Urinary bladder (tissue), 4 donors: ENCODE results near the gene IRF8. TPM values are rescaled to one million over a fixed set of nuclear protein-coding genes. Genes with fewer than 3 reads are reported as not detected.
"Not testable (repeated sequence)": the region's sequence is repeated elsewhere in the genome, so short reads cannot be mapped to it uniquely, and the experiment has no call there.

Experiments
- DNase-seq: peaks from one replicate; pipeline ENCODE4 v3.0.0-alpha.2; 2015; ENCODE audit errors: extremely low spot score
- H3K27ac ChIP-seq: one replicate; pipeline ENCODE4 v1.5.1; 2013; ENCODE audit warnings: low read depth, mild to moderate bottlenecking, moderate library complexity
- H3K36me3 ChIP-seq: one replicate; pipeline ENCODE4 v1.6.1; 2013; ENCODE audit warnings: mild to moderate bottlenecking, moderate library complexity; ENCODE audit not compliant: insufficient read depth
- H3K4me1 ChIP-seq: one replicate; pipeline ENCODE4 v1.6.1; 2013; ENCODE audit warnings: mild to moderate bottlenecking, moderate library complexity; ENCODE audit not compliant: insufficient read depth
- H3K4me3 ChIP-seq: one replicate; pipeline ENCODE4 v1.5.1; 2013; ENCODE audit warnings: low read depth, low read length
- WGBS: extraction: QIAGEN DNeasy Blood & Tissue Kit; methylation state at CpG from one replicate; pipeline ENCODE4 v1.1.7; 2013; 5-methylcytosine and 5-hydroxymethylcytosine counted together
- polyA plus RNA-seq: library from polyadenylated mRNA; stranded (reverse); fragments of 200-250 nt; gene quantifications from one replicate; pipeline ENCODE4 v1.2.3, GENCODE V29; 2013
- total RNA-seq: library from RNA; depleted of rRNA; stranded (reverse); fragments of >200 nt; gene quantifications from one replicate; pipeline ENCODE4 v1.2.3, GENCODE V29; 2014
- donor health status: healthy with polysubstance abuse.
- donor health status: healthy.

The IRF8 gene
- total and polyA plus RNA-seq, 2 donors = 7.3 to 20.6 TPM

DNA sequence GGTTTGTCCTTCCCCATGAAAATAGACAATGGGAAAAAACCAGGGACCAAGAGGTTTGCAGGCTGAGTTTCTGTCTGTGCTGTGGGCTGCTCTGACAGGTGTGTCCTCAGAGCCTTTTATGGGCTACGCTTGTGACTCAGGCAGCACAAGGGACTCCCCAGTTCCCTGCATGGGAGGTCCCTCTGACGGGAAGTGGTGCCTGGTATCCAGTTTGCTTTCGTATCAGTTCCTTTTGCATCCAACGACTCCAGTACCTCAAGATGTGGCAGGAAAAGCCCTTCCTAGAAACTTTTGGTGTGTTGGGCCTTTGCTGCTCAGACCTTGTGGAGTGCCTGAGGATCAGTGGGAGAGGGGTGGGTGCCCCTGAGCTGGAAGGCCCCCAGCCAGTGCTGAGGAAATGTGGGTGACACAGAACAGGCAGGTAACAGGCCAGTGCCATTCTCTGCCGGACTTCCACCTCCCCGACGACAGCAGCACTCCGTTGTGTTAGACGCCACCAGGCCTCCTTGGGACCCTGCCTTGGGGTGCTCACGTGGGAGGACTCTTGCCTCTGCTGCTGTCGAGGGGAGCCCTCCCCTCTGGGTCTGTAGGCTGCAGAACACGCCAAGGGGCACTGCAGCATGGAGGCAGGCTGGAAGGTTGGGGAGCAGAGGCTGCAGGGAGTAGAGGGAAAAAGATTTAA, 38.4 kb upstream of the IRF8 start:
- H3K27ac ChIP-seq = no peak overlapping the region
- no peak overlapping the region for H3K4me3 ChIP-seq
- no peak for DNase-seq
- no peaks in the 10 kb centered on the region for H3K4me1 ChIP-seq
- no peaks in the 10 kb centered on the region for H3K36me3 ChIP-seq
- 78% methylated on average over 12 of the region's 12 CpGs for WGBS

DNA sequence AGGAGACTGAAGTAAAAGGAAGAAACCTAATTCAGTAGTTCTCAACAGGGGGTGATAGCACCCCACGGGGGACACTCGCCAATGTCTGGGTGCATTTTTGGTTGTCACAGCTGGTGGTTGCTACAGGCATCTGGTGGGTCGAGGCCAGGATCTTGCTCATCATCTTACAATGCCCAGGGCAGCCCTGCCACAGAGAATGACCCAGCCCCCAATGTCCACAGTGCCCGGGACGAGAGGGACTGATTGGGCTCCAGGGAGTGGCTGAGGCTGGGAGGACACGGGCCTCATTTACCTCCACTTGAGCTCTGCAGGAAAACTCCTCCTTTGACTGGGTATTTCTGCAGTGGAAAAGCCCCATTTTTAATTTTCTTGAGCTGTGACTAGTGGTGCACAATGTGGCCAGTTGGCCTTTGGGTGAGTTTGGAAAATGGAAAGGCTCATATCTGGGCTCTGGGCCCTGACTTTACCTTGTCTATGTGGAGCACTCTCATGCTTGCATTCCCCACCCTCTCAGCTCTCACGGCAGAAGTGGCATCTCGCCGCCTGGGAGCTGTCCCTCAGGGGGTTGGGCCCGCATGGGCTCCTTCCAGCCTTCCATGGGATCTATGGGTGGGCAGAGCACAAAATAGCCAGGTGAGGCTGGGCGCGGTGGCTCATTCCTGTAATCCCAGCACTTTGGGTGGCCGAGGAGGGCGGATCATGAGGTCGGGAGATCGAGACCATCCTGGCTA, 37.7 kb upstream of the IRF8 start:
- Histone ChIP-seq H3K27ac (no peak overlapping the region), H3K4me3 (no peak overlapping the region), H3K4me1 (no peaks in the 10 kb centered on the region), H3K36me3 (no peaks in the 10 kb centered on the region)
- WGBS = 87% methylated on average over 16 of the region's 16 CpGs
- no peak for DNase-seq

DNA sequence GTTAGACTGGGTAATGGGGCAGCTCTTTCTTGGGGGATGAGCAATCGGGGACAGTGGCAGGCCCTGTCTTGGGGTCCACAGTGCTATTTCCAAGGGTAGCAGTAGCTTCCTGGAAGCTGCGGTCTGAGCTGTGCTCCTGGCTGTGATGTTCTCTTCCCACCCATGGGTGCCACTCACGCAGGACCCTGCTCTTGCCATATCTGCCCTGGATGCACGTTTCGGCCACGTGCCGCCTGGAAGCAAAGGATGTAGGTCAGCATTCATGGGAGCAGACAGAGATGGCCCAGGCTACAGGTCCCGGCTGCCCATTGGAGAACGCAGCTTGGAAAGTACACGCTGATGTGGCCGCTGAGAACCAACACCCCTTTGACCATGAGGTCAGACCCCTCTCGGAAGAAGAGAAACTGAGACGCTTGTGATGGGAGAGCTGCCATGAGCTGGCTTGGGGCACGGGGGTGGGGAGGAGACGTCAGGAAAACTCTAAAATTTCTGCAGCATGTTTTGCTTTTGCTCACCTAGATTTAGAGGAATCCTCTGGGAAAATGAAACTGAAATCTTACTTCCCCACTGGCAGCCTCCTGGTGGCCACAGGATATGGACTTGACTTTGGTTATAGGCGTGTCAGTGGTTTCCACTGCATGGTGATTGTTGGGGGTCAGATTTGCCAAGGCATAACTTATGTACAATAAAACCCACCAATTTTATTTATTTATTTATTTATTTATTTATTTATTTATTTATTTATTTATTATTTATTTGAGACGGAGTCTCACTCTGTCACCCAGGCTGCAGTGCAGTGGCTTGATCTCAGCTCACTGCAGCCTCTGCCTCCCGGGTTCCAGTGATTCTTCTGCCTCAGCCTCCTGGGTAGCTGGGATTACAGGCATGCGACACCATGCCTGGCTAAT, 36.2 kb upstream of the IRF8 start:
- DNase-seq = no peak
- Histone ChIP-seq H3K4me1 (no peaks in the 10 kb centered on the region), H3K36me3 (no peaks in the 10 kb centered on the region), H3K27ac (no peak overlapping the region), H3K4me3 (no peak overlapping the region)
- WGBS = 92% methylated on average over 19 of the region's 19 CpGs

DNA sequence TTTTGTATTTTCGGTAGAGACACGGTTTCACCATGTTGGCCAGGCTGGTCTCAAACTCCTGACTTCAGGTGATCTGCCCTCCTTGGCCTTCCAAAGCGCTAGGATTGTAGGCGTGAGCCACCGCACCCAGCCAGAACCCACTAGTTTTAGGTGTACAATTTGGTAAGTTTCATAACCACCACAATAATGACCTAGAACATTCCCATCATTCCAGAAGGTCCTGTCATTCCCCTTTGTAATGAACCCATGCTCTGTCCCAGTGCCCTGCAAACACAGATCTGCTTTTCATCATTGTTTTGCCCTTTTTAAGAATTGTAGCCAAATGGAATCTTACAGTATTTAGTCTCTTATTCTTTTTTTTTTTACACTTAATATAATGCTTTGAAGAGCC, 35.6 kb upstream of the IRF8 start:
- no peaks in the 10 kb centered on the region for H3K4me1 ChIP-seq
- no peaks in the 10 kb centered on the region for H3K36me3 ChIP-seq
- H3K4me3 ChIP-seq = no peak overlapping the region
- no peak overlapping the region for H3K27ac ChIP-seq
- WGBS = 94% methylated on average over 5 of the region's 5 CpGs
- no peak for DNase-seq

DNA sequence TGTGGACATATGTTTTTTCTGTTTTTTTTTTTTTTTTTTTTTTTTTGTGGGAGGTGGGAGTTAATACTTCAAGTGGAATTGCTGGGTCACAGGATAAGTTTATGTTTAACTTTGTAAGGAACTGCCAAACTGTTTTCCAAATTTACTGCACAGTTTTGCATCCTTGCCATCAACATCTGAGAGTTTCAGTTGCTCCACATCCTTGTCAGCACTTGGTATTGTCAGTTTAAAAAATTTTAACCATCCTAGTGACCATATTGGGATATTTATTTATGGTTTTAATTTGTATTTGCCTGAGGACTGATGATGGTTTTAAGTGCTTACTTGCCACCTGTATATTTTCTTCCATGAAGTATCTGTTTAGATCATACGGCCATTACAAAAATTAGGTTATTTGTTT, 34.0 kb upstream of the IRF8 start:
- H3K4me3 ChIP-seq = no peak overlapping the region
- no peak for DNase-seq
- H3K27ac ChIP-seq = no peak overlapping the region
- no peaks in the 10 kb centered on the region for H3K4me1 ChIP-seq
- H3K36me3 ChIP-seq = no peaks in the 10 kb centered on the region
- WGBS = 99% methylated on average over 1 of the region's 1 CpG

DNA sequence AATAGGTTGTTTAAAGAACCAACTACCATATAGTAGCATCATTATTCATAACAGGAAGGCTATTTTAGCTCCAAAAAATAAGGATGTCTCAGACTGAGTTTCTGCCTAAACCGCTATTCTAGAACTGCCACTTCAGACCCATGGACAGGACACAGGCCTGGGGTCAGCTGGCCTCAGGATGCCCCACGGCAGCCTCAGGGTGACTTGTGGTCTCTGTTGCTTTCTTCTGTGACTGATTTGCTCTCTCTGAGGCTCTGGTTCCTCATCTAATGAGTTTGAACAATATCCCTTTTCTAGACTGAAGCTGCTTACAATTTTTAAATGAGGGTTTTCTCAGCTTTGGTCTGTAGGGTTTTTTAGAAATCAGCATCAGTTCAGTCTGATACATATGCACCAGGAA, 31.8 kb upstream of the IRF8 start:
- H3K36me3 ChIP-seq = no peaks in the 10 kb centered on the region
- no peak overlapping the region for H3K4me3 ChIP-seq
- no peaks in the 10 kb centered on the region for H3K4me1 ChIP-seq
- WGBS = 90% methylated on average over 2 of the region's 2 CpGs
- no peak overlapping the region for H3K27ac ChIP-seq
- no peak for DNase-seq

DNA sequence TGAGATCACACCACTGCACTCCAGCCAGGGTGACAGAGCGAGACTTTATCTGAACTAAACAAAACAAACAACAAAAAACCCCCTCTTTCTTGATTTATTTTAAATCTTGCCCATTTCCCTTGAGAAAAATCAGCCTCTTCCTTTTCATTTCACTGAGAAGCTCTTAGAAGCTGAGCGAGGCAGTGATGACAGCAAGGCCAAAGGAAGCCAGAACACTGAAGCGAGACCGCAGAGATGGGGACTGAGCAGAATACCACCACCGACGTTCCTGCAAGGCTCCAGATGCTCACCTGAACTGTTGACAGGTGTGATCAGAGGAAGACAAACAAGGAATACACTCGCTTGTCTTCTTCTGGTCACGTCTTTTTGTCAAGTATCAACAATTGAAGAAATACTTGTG, 30.5 kb upstream of the IRF8 start:
- H3K4me3 ChIP-seq = no peak overlapping the region
- no peaks in the 10 kb centered on the region for H3K4me1 ChIP-seq
- no peaks in the 10 kb centered on the region for H3K36me3 ChIP-seq
- no peak for DNase-seq
- H3K27ac ChIP-seq = no peak overlapping the region
- WGBS = 88% methylated on average over 8 of the region's 8 CpGs

DNA sequence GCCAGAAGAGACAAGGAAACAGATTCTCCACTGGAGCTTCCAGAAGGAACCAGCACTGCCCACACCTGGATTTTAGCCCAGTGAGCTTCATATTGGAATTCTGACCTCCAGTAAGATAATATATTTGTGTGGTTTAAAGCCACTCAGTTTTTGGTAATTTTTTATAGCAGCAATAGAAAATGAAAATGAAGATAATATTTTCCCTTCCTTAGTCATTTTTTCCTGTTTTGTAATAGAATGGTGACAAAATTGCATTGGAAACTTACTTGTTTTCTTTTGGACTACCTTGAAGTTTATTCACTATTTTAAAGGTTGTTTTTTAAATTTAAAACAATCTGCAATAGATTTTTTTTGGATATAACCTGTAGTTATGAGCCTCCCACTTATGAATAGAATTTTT, 29.8 kb upstream of the IRF8 start:
- no peak overlapping the region for H3K4me3 ChIP-seq
- DNase-seq = no peak
- no peaks in the 10 kb centered on the region for H3K4me1 ChIP-seq
- no peak overlapping the region for H3K27ac ChIP-seq
- no peaks in the 10 kb centered on the region for H3K36me3 ChIP-seq

DNA sequence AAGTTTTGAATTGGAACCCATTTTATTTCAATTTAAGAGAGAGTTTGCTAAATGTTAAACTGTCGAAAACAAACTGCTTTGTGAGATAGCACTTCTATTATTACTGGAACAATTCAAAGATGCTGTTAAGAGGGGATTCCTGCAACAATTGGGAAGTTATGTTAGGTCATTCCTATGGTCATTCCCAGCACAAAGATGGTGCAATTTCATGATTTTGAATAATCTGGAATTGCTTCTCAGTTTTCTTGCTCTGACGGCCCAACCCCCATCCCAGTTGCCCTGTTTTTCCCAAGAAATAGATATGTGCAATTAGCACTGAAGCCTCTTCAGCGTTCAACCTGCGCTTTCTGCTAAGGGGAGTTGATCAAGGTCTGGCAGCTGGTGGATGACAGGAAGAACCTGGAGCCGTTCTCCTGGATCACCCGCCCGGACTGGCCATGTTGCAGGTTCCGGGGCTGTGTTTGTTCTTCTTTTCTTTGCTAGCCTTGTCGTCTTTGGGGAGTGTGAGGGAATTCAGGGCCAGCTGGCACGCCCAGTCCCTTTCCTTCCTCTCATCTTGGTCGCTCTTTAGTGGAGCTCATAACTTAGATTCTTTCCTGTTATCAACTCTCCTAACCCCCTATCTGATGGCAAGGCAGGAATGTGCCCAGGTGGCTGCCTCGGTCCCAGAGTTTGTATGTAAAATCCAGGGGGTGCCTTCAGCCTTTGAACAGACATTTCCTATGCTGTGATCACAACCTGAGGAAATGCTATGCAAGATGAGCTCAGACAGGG, 29.0 kb upstream of the IRF8 start:
- H3K4me1 ChIP-seq = no peaks in the 10 kb centered on the region
- no peak overlapping the region for H3K4me3 ChIP-seq
- no peaks in the 10 kb centered on the region for H3K36me3 ChIP-seq
- DNase-seq = no peak
- 35% methylated on average over 12 of the region's 12 CpGs for WGBS
- no peak overlapping the region for H3K27ac ChIP-seq

DNA sequence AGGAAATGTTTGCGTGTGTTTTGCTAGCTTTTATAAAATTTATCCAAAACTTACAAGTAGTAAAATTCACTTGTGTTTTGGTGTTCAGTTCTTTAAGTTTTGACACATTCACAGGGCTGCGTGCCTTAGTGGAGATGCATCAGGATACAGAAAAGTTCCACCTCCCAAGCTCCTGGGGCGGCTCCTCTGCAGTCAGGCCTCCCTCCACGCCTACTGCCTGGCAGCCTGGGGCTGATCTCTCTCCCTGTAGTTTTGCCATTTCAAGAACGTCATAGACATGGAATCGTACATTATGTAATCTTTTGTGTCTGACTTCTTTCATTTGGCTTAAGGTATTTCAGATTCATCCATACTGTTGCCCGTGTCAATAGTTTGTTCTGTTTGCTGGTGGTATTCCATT, 27.2 kb upstream of the IRF8 start:
- Histone ChIP-seq H3K4me3 (no peak overlapping the region), H3K27ac (no peak overlapping the region), H3K4me1 (no peaks in the 10 kb centered on the region), H3K36me3 (no peaks in the 10 kb centered on the region)
- WGBS = 75% methylated on average over 7 of the region's 7 CpGs
- no peak for DNase-seq

DNA sequence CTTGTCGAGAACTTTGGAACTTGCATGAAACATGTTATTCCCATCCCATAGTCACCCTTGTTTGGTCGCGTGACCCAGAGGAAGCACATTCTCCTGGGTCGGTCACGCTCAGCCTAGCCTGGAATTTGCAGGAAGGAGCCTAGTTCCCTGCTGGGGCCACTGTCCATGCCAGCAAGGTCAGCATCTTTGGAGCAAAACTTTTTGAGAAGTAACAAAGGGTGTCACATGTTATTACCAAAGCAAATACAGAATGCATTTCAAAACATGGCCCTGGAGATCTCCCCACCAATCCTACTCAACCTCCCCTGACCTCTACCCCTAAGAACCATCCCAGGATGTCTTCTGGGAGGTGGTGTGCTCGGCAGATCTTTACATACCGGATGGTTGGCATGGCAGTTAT, 26.2 kb upstream of the IRF8 start:
- no peak overlapping the region for H3K27ac ChIP-seq
- no peak overlapping the region for H3K4me3 ChIP-seq
- 82% methylated on average over 7 of the region's 7 CpGs for WGBS
- no peaks in the 10 kb centered on the region for H3K36me3 ChIP-seq
- no peaks in the 10 kb centered on the region for H3K4me1 ChIP-seq
- DNase-seq = no peak

DNA sequence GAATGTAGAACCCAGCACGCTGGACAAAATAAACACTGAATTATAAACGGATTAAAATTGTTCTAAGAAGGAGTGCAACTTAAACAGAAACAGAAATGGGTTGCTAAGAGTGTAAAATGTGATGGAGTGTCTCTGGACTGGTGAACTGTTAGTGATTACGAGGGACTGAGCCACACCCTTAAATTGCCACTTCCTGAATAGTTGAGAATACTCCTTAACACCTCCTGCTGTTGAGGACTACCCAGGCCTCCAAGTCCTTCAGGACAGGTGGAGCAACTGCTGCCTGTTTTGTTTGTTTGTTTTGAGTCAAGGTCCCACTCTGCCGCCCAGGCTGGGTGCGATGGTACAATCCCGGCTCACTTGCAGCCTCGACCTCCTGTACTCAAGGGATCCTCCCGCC, 25.8 kb upstream of the IRF8 start:
- H3K36me3 ChIP-seq = no peaks in the 10 kb centered on the region
- 77% methylated on average over 8 of the region's 8 CpGs for WGBS
- no peak overlapping the region for H3K4me3 ChIP-seq
- no peaks in the 10 kb centered on the region for H3K4me1 ChIP-seq
- no peak overlapping the region for H3K27ac ChIP-seq
- DNase-seq = no peak

DNA sequence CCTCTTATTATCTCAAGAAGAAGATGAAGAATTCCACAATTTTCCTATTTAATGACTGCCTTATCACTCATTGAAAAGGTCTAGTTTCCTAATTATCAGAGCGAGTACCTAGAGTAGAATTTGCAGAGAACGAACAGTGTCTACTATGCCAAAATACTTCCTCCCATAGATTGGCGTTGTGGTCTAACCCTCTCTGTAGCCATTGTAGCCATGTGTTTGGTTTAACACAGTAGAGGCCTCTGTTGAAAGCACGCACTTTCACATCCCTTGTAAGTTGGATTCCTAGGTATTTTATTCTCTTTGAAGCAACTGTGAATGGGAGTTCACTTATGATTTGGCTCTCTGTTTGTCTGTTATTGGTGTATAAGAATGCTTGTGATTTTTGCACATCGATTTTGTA, 24.9 kb upstream of the IRF8 start:
- H3K27ac ChIP-seq, DNase-seq, H3K4me1 ChIP-seq, H3K36me3 ChIP-seq, H3K4me3 ChIP-seq: not testable (repeated sequence)
- WGBS = 83% methylated on average over 4 of the region's 5 CpGs
